GM18498 (cell line): ENCODE results near the gene NODAL.

ENCODE experiments used
- ATAC-seq: cut with Tn5 transposase; IDR thresholded peaks from one replicate; pipeline ENCODE4 v1.9.1; 2021; ENCODE audit warnings: mild to moderate bottlenecking, moderate library complexity; ENCODE audit not compliant: unreplicated experiment

The NODAL gene

GRCh38 chr10:70465278-70465677 is 23.8 kb upstream of the NODAL start:
- ATAC-seq, result no peak

- no peak for ATAC-seq
These were observed 21.0 kb upstream of the NODAL start for GRCh38 chr10:70462349-70462984.

- ATAC-seq, result peak; percentile 53
These were observed 20.2 kb upstream of the NODAL start for GRCh38 chr10:70461397-70462348.

GRCh38 chr10:70459774-70460490 is 18.5 kb upstream of the NODAL start:
- no peak for ATAC-seq

GRCh38 chr10:70459061-70459773 is 17.7 kb upstream of the NODAL start:
- ATAC-seq, result no peak

GRCh38 chr10:70458329-70459060 is 17.0 kb upstream of the NODAL start:
- no peak for ATAC-seq

GRCh38 chr10:70457759-70458305 is 16.4 kb upstream of the NODAL start:
- ATAC-seq, result no peak

GRCh38 chr10:70456164-70456563 is 14.7 kb upstream of the NODAL start:
- no peak for ATAC-seq

GRCh38 chr10:70455213-70455630 is 13.7 kb upstream of the NODAL start:
- ATAC-seq, result no peak

- no peak for ATAC-seq
These were observed 6.8 kb upstream of the NODAL start for GRCh38 chr10:70448236-70448635.

GRCh38 chr10:70445718-70446657 is 4.5 kb upstream of the NODAL start:
- no peak for ATAC-seq

- ATAC-seq, result no peak
These were observed 3.3 kb upstream of the NODAL start for GRCh38 chr10:70444744-70445143.

GRCh38 chr10:70442332-70442988 is 979 bp upstream of the NODAL start:
- ATAC-seq, result no peak

- ATAC-seq, result no peak
These were observed 421 bp upstream of the NODAL start for GRCh38 chr10:70441895-70442309.

- ATAC-seq, result no peak
These were observed 953 bp downstream of the NODAL start for GRCh38 chr10:70440296-70441160.

GRCh38 chr10:70437721-70438120 is 3.8 kb downstream of the NODAL start:
- no peak for ATAC-seq
